SK-N-SH treated with all-trans-retinoic acid at 6 μM for 48 hours (cell line): ENCODE results near the gene QSOX2.

Source experiments
- ATAC-seq: fragments of 200-7000 bp; cut with Tn5 transposase; 3 replicates; pipeline ENCODE4 v1.9.1; 2020; ENCODE audit warnings: mild to moderate bottlenecking, moderate library complexity
- ARNTL ChIP-seq: fragments of 450-650 bp; formaldehyde crosslinking; IDR thresholded peaks from 2 replicates; pipeline ENCODE4 v1.5.0; 2020; ENCODE audit warnings: low read depth, mild to moderate bottlenecking, moderate library complexity, borderline replicate concordance
- BACH2 ChIP-seq: fragments of 250-450 bp; sonication (Bioruptor Pico); IDR thresholded peaks from 2 replicates; pipeline ENCODE4 v1.9.0; 2021; ENCODE audit warnings: mild to moderate bottlenecking, borderline replicate concordance
- CSDC2 ChIP-seq: fragments of 250-450 bp; sonication (Bioruptor Pico); IDR thresholded peaks from 2 replicates; pipeline ENCODE4 v1.5.0; 2020; ENCODE audit warnings: mild to moderate bottlenecking, moderate library complexity
- CSRNP3 ChIP-seq: fragments of 250-450 bp; sonication (Bioruptor Pico); IDR thresholded peaks from 2 replicates; pipeline ENCODE4 v1.5.1; 2021; ENCODE audit warnings: mild to moderate bottlenecking, moderate library complexity
- ESRRG ChIP-seq: fragments of 250-450 bp; sonication (Bioruptor Pico); IDR thresholded peaks from 2 replicates; pipeline ENCODE4 v1.6.1; 2021; ENCODE audit warnings: mild to moderate bottlenecking
- GLIS3 ChIP-seq: fragments of 250-450 bp; sonication (Bioruptor Pico); IDR thresholded peaks from 2 replicates; pipeline ENCODE4 v1.5.0; 2020; ENCODE audit warnings: mild to moderate bottlenecking, moderate library complexity
- ISL1 ChIP-seq: fragments of 250-450 bp; sonication (Bioruptor Pico); IDR thresholded peaks from 2 replicates; pipeline ENCODE4 v2.1.2; 2022; ENCODE audit warnings: mild to moderate bottlenecking, moderate library complexity
- PATZ1 ChIP-seq: fragments of 250-450 bp; sonication (Bioruptor Pico); IDR thresholded peaks from 2 replicates; pipeline ENCODE4 v1.8.0; 2020; ENCODE audit warnings: mild to moderate bottlenecking, moderate library complexity, borderline replicate concordance
- POU6F1 ChIP-seq: fragments of 250-450 bp; sonication (Bioruptor Pico); IDR thresholded peaks from 2 replicates; pipeline ENCODE4 v1.8.0; 2021; ENCODE audit warnings: low read depth, mild to moderate bottlenecking, moderate library complexity, borderline replicate concordance
- PPARA ChIP-seq: fragments of 250-450 bp; sonication (Bioruptor Pico); IDR thresholded peaks from 2 replicates; pipeline ENCODE4 v1.5.0; 2020; ENCODE audit warnings: mild to moderate bottlenecking, borderline replicate concordance
- RARB ChIP-seq: fragments of 250-450 bp; sonication (Bioruptor Pico); IDR thresholded peaks from 2 replicates; pipeline ENCODE4 v1.8.0; 2021; ENCODE audit warnings: mild to moderate bottlenecking, moderate library complexity
- SNAI2 ChIP-seq: fragments of 250-450 bp; sonication (Bioruptor Pico); IDR thresholded peaks from 2 replicates; pipeline ENCODE4 v1.5.0; 2020; ENCODE audit warnings: mild to moderate bottlenecking, moderate library complexity
- TOX ChIP-seq: fragments of 250-450 bp; sonication (Bioruptor Pico); IDR thresholded peaks from 2 replicates; pipeline ENCODE4 v1.8.0; 2021; ENCODE audit warnings: mild to moderate bottlenecking, moderate library complexity, borderline replicate concordance
- ZC3H10 ChIP-seq: fragments of 250-450 bp; sonication (Bioruptor Pico); IDR thresholded peaks from 2 replicates; pipeline ENCODE4 v1.5.1; 2021; ENCODE audit warnings: mild to moderate bottlenecking, moderate library complexity
- ZFP3 ChIP-seq: fragments of 250-450 bp; sonication (Bioruptor Pico); IDR thresholded peaks from 2 replicates; pipeline ENCODE4 v1.5.0; 2020; ENCODE audit warnings: mild to moderate bottlenecking, moderate library complexity
- ZFP30 ChIP-seq: fragments of 450-650 bp; formaldehyde crosslinking; IDR thresholded peaks from 2 replicates; pipeline ENCODE4 v1.5.0; 2022; ENCODE audit warnings: mild to moderate bottlenecking, moderate library complexity
- ZNF565 ChIP-seq: fragments of 450-650 bp; formaldehyde crosslinking; conservative IDR thresholded peaks from 2 replicates; pipeline ENCODE4 v1.5.0; 2020; ENCODE audit warnings: low read depth, mild to moderate bottlenecking, moderate library complexity
- ZNF70 ChIP-seq: fragments of 450-650 bp; formaldehyde crosslinking; IDR thresholded peaks from 2 replicates; pipeline ENCODE4 v1.5.0; 2020; ENCODE audit warnings: mild to moderate bottlenecking, moderate library complexity
- ZNF8 ChIP-seq: fragments of 450-650 bp; formaldehyde crosslinking; IDR thresholded peaks from 2 replicates; pipeline ENCODE4 v1.5.0; 2020; ENCODE audit warnings: mild to moderate bottlenecking, moderate library complexity
- TF ChIP-seq, protein P1 (sequence below): fragments of 250-450 bp; sonication (Bioruptor Pico); IDR thresholded peaks from 2 replicates; pipeline ENCODE4 v1.5.1; 2020; ENCODE audit warnings: low read depth, mild to moderate bottlenecking, moderate library complexity
- TF ChIP-seq, protein P2 (sequence below): fragments of 250-450 bp; sonication (Bioruptor Pico); IDR thresholded peaks from 2 replicates; pipeline ENCODE4 v1.5.0; 2020; ENCODE audit warnings: mild to moderate bottlenecking, moderate library complexity

Gene QSOX2

DNA sequence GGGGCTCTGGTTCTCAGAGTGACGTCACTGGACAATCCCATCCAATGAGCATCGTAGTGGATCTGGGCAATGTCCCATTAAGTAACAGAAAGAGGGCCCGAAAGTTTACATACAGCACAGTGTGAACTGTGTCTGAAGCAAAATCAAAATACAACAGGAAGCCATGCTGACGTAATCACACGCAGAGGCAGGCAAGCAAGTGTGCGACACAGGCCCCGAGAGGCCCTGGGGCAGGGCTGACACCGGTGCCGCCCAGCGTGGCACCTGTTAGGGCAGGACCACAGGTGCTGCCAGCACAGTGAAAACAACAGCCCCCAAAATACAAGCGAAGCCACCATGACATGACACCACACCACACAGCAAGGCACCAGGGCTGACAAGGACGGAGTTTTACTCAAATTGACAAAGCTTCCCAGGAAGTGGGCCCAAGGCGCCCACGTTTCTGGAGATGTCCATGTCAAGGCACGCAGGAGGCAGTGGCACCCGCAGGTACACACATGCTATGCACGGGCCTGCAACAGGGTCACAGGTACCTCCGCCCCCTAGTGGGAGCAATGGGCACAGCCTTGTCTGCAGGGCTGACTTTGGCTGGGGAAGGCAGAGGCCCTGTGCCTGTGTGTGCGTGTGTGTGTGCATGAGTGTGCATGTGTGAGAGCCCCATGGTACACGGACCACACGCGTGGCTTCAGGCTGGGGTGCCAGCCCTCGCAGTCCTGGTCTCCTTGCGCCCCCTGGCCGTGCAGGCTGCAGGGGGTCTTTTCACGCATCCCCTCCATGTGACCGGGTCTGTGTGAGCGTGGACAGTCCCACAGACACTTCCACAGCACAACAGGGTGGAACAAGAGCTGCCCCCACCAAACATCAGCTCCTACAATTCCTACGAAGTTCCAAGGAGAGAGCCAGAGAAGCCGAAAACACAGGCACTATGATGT is 19.6 kb downstream of the QSOX2 start:
- peak; percentile 94 for ATAC-seq
- no peak for TF ChIP-seq PATZ1 (CRISPR knock-in tag)
- TF ChIP-seq CSRNP3 (CRISPR knock-in tag): no peak
- no peak for TF ChIP-seq ZC3H10
- no peak for TF ChIP-seq POU6F1 (CRISPR knock-in tag)
- TF ChIP-seq ZFP30 (CRISPR knock-in tag): no peak
- no peak for TF ChIP-seq ISL1 (CRISPR knock-in tag)
- TF ChIP-seq ZNF8 (CRISPR knock-in tag): no peak
- TF ChIP-seq ZNF70: no peak
- TF ChIP-seq PPARA (CRISPR knock-in tag): no peak
- TF ChIP-seq ZNF565 (CRISPR knock-in tag): no peak
- TF ChIP-seq ZFP3 (CRISPR knock-in tag): no peak
- TF ChIP-seq, protein P1, sequence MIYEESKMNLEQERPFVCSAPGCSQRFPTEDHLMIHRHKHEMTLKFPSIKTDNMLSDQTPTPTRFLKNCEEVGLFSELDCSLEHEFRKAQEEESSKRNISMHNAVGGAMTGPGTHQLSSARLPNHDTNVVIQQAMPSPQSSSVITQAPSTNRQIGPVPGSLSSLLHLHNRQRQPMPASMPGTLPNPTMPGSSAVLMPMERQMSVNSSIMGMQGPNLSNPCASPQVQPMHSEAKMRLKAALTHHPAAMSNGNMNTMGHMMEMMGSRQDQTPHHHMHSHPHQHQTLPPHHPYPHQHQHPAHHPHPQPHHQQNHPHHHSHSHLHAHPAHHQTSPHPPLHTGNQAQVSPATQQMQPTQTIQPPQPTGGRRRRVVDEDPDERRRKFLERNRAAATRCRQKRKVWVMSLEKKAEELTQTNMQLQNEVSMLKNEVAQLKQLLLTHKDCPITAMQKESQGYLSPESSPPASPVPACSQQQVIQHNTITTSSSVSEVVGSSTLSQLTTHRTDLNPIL (CRISPR knock-in tag): no peak
- no peak for TF ChIP-seq ARNTL (CRISPR knock-in tag)
- no peak for TF ChIP-seq TOX (CRISPR knock-in tag)

DNA sequence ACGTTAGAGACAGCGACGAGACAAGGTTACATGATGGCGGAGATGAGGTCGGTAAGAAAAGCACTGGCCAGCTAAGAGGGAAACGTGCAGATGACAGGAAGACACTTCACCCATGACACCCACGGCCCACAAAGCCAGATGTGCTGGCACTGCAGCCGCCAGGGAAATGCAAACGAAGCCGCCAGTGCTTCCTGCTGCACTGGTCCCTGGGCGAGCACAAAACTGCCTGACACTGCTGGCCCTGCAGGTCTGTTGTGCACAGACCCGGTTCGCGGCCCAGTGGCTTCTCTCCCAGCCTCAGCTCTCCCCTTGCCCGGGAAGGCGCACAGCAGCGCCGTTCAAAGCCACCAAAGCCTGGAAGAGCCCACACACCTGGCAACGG is 20.3 kb downstream of the QSOX2 start:
- no peak for ATAC-seq
- TF ChIP-seq PATZ1 (CRISPR knock-in tag): no peak
- no peak for TF ChIP-seq POU6F1 (CRISPR knock-in tag)
- no peak for TF ChIP-seq ZFP3 (CRISPR knock-in tag)
- TF ChIP-seq ESRRG (CRISPR knock-in tag): no peak
- TF ChIP-seq ZNF565 (CRISPR knock-in tag): no peak
- no peak for TF ChIP-seq SNAI2 (CRISPR knock-in tag)
- no peak for TF ChIP-seq ZNF8 (CRISPR knock-in tag)
- TF ChIP-seq, protein P2, sequence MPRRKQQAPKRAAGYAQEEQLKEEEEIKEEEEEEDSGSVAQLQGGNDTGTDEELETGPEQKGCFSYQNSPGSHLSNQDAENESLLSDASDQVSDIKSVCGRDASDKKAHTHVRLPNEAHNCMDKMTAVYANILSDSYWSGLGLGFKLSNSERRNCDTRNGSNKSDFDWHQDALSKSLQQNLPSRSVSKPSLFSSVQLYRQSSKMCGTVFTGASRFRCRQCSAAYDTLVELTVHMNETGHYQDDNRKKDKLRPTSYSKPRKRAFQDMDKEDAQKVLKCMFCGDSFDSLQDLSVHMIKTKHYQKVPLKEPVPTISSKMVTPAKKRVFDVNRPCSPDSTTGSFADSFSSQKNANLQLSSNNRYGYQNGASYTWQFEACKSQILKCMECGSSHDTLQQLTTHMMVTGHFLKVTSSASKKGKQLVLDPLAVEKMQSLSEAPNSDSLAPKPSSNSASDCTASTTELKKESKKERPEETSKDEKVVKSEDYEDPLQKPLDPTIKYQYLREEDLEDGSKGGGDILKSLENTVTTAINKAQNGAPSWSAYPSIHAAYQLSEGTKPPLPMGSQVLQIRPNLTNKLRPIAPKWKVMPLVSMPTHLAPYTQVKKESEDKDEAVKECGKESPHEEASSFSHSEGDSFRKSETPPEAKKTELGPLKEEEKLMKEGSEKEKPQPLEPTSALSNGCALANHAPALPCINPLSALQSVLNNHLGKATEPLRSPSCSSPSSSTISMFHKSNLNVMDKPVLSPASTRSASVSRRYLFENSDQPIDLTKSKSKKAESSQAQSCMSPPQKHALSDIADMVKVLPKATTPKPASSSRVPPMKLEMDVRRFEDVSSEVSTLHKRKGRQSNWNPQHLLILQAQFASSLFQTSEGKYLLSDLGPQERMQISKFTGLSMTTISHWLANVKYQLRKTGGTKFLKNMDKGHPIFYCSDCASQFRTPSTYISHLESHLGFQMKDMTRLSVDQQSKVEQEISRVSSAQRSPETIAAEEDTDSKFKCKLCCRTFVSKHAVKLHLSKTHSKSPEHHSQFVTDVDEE (CRISPR knock-in tag): no peak
- no peak for TF ChIP-seq ISL1 (CRISPR knock-in tag)
- TF ChIP-seq CSRNP3 (CRISPR knock-in tag): no peak
- no peak for TF ChIP-seq ZFP30 (CRISPR knock-in tag)
- no peak for TF ChIP-seq GLIS3
- no peak for TF ChIP-seq BACH2 (CRISPR knock-in tag)
- TF ChIP-seq RARB (CRISPR knock-in tag): no peak
- TF ChIP-seq, protein P1 (CRISPR knock-in tag): no peak
- TF ChIP-seq CSDC2 (CRISPR knock-in tag): no peak
- no peak for TF ChIP-seq ARNTL (CRISPR knock-in tag)
- no peak for TF ChIP-seq ZNF70
